Measurements from ENCODE around the gene KRTAP10-7.

KRTAP10-7 gene

GRCh38 chr21:44580231-44580821 lies 20.1 kb upstream of the KRTAP10-7 start, which contains the start of gene KRTAP10-5:
Gene KRTAP10-5 (minus strand): TSS chr21:44580604. CDS start chr21:44580578, 26 bp downstream.
- H3K27ac ChIP-seq = peak within 1 kb of the TSS; percentile 47
- TF ChIP-seq, protein P1, sequence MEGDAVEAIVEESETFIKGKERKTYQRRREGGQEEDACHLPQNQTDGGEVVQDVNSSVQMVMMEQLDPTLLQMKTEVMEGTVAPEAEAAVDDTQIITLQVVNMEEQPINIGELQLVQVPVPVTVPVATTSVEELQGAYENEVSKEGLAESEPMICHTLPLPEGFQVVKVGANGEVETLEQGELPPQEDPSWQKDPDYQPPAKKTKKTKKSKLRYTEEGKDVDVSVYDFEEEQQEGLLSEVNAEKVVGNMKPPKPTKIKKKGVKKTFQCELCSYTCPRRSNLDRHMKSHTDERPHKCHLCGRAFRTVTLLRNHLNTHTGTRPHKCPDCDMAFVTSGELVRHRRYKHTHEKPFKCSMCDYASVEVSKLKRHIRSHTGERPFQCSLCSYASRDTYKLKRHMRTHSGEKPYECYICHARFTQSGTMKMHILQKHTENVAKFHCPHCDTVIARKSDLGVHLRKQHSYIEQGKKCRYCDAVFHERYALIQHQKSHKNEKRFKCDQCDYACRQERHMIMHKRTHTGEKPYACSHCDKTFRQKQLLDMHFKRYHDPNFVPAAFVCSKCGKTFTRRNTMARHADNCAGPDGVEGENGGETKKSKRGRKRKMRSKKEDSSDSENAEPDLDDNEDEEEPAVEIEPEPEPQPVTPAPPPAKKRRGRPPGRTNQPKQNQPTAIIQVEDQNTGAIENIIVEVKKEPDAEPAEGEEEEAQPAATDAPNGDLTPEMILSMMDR (IDR thresholded peaks at IDR 0.05) = peak; percentile 41

- no peak for TF ChIP-seq ZFX (IDR thresholded peaks at IDR 0.05; ENCODE audit: borderline replicate concordance)
- TF ChIP-seq, protein P1 (IDR thresholded peaks at IDR 0.05) = no peak
- peak overlapping the region; percentile 47 for H3K27ac ChIP-seq
Measured at GRCh38 chr21:44581158-44581557, 19.2 kb upstream of the KRTAP10-7 start.

- TF ChIP-seq, protein P1 (IDR thresholded peaks at IDR 0.05) = no peak
- TF ChIP-seq ZFX (IDR thresholded peaks at IDR 0.05; ENCODE audit: borderline replicate concordance) = no peak
- H3K27ac ChIP-seq = no peak overlapping the region
Measured at GRCh38 chr21:44582055-44582454, 18.3 kb upstream of the KRTAP10-7 start.

GRCh38 chr21:44583089-44583799 lies 17.2 kb upstream of the KRTAP10-7 start:
- H3K27ac ChIP-seq = peak overlapping the region; percentile 44

DNA sequence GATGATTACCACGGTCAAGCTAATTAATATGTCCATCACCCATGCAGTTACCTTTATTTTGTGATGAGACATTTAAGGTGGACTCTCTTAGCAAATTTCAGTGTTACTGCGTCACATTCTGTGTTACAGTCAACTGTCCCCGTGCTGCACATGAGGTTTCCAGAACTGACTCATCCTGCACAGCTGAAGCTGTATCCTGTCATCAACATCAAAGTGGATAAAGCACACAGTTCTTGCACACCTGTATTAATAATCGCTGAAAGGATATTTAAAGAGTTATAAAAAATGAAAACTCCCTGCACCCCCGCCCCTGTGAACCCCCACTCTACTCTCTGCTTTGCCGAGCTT lies 16.6 kb upstream of the KRTAP10-7 start:
- TF ChIP-seq, protein P1 (IDR thresholded peaks at IDR 0.05) = no peak
- no peak for TF ChIP-seq ZFX (IDR thresholded peaks at IDR 0.05; ENCODE audit: borderline replicate concordance)
- H3K27ac ChIP-seq = peak overlapping the region; percentile 44

More at GRCh38 chr21:44583089-44583799, 17.2 kb upstream of the KRTAP10-7 start:
- TF ChIP-seq, protein P1 (IDR thresholded peaks at IDR 0.05) = no peak
- TF ChIP-seq ZFX (IDR thresholded peaks at IDR 0.05; ENCODE audit: borderline replicate concordance) = no peak

DNA sequence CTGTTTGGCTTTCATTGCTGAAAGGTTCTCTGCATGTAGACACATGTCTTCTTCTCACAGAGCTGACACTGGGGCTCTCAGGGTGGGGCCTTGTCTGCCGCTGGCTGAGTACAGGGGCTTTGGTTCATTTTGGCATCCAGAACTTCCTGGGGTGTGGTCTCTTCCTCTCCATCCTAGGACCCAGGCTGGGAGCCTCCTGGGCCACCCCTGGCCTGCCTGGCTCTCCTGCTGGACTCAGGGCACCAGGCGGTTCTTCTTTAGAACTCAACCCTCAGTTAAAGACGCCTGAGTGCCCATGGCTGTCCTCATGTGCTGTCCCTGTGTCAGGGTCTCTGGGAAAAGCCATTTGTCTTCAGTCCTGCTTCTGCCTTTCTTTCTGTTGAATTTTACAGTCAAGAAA lies 14.5 kb upstream of the KRTAP10-7 start:
- no peak for TF ChIP-seq ZFX (IDR thresholded peaks at IDR 0.05; ENCODE audit: borderline replicate concordance)
- TF ChIP-seq, protein P1 (IDR thresholded peaks at IDR 0.05) = no peak

GRCh38 chr21:44589094-44589493 lies 11.3 kb upstream of the KRTAP10-7 start:
- no peak overlapping the region for H3K27ac ChIP-seq
- TF ChIP-seq, protein P1 (IDR thresholded peaks at IDR 0.05) = no peak
- no peak for TF ChIP-seq ZFX (IDR thresholded peaks at IDR 0.05; ENCODE audit: borderline replicate concordance)

More for the DNA sequence above, 14.5 kb upstream of the KRTAP10-7 start:
- H3K27ac ChIP-seq = no peak overlapping the region

Data from 22Rv1 (cell line).